GM21390 (cell line): Measurements from ENCODE around the gene MAP3K12.
"Not testable (repeated sequence)": the region's sequence is repeated elsewhere in the genome, so short reads cannot be mapped to it uniquely, and the experiment has no call there.

Experiments used
- ATAC-seq: cut with Tn5 transposase; IDR thresholded peaks from one replicate; pipeline ENCODE4 v1.9.1; 2021; ENCODE audit not compliant: unreplicated experiment

The MAP3K12 gene

GRCh38 chr12:53493610-53494391 lies 5.5 kb downstream of the MAP3K12 start:
- ATAC-seq = no peak

GRCh38 chr12:53492830-53493609 lies 6.2 kb downstream of the MAP3K12 start:
- peak; percentile 90 for ATAC-seq

DNA sequence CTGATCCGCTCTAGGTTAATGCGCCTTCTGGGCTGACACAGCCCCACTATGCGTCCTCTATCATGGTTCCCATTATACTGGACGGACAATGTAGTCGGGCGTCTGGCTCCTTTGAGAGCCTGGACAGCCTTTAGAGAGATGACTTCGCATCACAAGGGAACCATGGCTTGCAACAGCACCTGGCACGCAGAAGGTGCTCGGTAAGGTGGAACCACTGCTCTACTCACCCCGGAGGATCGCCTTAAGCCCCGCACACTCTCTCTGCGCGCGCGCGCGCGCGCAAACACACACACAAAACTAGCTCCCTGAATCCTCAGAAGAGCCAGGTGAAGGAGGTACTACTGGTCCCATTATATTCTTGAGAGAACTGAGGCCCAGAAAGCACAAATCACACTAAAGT lies 7.1 kb downstream of the MAP3K12 start:
- ATAC-seq = no peak

GRCh38 chr12:53489242-53489864 lies 9.9 kb downstream of the MAP3K12 start:
- ATAC-seq = no peak

- no peak for ATAC-seq
Measured at GRCh38 chr12:53486736-53487487, 12.3 kb downstream of the MAP3K12 start.

GRCh38 chr12:53485955-53486735 lies 13.1 kb downstream of the MAP3K12 start:
- no peak for ATAC-seq

DNA sequence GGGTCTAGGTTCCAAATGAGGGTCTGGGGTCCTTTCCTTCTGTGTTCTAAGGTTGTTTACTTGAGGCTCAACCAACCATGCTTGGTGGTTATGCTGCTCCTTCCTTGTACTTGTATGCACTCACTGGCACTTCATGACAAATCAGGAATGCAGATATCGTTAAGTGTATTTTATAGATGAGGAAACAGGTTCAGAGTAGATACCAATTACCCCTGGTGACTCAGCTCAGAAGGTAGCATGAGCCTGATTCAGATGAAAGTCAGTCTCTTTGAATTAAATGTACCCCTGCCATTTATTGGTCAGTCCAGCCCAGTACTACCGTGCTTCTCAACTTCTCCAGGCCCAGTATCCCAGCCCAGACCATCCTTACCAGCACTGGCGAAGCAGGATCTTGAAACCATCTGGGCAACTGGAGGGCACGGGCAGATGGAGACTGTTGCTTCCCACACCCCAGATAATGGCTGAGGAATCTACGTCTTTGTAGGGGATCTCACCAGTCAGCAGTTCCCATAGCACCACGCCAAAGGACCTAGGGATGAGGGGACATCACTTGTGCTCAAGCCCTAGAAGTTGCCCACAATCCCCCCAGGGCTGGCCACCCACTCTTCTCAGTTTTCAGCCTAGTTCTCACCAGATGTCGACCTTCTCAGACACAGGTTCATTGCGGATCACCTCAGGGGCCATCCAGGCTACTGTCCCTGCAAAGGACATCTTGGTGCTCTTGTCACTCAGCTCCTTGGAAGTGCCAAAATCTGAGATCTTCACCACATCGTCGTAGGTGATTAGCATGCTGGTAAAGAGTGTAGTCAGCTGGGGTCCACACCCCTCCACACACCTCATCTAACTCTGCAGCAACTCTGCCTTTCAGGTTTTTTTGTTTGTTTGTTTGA lies 14.3 kb downstream of the MAP3K12 start:
- ATAC-seq = no peak

DNA sequence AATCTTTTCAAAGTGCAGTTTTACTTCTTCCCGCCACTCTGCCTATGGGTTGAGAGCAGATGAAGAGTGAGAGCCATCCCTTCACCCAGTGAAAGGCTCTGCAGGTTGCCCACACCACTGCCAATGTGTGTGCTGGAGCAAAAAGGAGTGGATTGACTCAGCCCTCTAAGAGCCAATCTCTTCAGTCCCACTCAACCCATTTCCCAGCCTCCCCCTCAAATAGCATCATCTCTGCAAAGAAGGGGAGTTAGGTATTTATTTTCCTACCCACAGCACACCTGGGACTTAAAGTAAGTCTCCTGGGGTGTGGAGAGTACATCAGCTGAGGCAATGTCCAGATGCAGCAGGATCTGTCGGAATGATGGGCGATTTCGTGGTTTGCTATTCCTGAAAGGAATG lies 15.3 kb downstream of the MAP3K12 start:
- no peak for ATAC-seq

DNA sequence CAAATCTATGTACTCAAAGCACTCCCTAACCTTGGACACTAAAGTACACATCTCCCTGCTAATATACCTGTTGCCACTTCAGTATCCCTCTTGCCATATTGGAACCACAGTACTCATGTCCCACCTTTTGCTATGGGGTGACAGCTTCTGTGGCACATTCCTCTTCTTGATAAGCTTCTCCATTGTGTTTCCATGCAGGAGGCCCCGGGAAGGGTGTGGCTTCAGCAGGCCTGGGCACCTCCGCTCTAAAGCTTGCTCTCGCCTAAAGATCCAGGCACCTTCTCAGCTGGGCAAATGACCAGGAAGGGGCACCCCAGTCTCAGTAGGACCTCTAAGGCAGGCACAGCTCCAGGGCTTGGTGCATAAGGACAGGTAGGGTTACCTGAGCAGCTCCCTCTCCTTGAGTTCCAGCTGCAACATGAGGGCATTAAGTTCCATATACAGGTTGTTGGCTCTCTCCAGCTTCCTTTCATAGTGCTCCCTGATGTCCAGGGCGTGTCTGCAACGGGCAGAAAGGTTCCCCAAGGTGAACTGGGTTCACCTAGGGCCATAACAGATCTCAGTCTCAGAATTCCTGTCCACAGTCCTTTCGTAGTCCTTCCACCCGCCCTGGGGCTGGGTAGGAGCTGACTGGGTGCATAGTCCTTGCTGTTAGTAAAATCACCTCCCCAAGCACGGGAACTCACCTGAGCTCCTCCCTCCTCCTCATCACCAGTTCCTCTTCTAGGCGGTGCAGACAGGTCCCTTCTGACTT lies 15.9 kb downstream of the MAP3K12 start:
- ATAC-seq = no peak

- ATAC-seq = no peak
Measured at GRCh38 chr12:53482626-53483168, 16.6 kb downstream of the MAP3K12 start.

DNA sequence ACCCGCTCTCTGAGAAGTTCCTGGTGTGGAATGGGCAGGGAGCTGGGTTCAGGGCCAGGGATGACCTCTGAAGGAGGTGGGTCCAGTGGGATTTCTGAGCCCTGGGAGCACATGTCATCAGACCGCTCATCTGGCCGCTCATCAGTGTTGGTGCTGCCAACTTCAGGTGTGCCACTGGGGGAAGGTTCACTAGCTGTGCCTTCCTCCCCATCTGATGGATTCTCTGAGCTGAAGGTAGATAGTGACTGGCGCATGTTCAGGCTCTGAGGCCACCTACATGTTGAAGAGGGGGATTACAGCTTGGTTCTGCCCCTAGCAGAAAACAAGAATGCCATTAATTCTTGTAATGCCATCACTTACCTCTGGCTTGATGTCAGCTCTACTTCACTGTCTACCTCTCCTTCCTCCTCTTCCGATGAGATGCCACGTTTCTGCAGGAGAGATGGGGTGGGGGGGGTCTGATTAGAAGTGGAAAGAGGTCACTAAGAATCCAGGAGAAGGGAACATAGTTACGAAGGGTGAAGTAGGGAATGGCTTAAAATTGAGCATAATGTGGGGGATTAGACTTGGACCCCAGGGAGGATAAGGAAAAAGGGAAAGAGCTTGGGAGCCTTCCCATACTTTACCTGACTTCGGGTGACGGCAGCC lies 17.2 kb downstream of the MAP3K12 start:
- ATAC-seq = no peak

DNA sequence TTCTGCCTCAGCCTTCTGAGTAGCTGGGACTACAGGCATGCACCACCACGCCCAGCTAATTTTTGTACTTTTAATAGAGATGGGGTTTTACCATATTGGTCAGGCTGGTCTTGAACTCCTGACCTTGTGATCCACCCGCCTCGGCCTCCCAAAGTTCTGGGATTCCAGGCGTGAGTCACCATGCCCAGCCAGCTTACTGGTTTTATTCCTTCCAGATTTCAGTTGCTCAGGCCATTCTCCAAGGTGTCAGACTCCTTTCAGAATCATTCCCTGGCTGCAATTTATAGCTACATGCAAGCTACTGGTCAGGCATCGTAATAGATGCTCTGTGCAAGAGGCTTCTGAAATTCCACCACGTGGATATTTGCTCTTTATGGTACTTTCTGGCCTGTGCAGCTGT lies 17.8 kb downstream of the MAP3K12 start:
- ATAC-seq = not testable (repeated sequence)

DNA sequence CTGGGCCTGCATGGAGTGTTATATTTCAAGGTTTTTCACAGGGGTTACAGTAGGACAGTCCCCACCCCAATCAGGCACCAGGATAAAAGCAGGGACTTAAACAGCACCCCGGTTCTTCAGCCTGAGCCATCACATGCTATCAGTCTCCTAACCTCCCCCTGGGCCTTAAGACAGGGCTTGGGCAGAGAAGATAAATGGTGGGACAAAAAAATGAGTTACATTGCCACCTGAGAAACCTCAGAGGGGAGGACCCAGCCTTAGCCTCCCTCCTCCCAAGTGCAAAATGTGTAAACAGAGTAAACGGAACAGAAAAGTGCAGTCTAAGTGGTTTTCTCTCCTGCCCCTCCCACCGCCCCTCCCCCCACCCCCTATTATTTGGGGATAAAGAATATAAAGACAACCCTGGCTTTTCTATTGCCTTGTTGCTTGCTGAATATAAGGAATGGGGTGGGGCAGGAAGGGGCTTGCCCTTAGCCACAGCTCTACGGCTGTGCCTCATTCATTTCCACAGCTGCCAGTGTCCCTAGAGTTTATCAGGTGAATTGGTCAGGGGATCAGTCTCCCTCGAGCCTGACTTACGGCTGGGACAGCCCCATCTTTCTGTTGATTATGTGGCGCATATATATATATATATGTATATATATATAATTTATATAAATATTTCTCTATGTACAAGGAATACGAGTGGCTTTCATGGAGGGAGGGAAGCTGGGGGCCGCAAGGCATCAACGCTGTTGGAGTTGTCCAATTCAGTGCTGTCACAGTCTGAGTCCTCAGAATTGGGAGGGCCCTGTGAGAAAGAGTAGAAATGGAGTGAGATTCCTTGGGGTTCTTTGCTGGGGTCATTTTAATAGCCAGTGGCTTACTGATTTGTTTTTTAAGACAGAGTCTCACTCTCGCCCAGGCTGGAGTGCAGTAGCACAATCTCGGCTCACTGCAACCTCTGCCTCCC lies 18.5 kb downstream of the MAP3K12 start:
- ATAC-seq = no peak

DNA sequence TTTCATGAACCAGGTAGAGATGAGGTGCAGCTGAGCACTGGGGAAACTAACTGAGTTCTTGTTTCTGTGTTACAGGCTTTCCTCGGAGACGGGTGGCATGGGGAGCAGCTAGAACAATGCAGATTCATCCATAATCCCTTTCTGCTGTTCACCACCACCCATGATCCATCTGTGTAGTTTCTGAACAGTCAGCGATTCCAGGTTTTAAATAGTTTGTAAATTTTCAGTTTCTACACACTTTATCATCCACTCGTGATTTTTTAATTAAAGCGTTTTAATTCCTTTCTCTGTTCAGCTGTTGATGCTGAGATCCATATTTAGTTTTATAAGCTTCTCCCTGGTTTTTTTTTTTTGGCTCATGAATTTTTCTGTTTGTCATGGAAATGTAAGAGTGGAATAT lies 19.9 kb downstream of the MAP3K12 start:
- ATAC-seq = no peak

DNA sequence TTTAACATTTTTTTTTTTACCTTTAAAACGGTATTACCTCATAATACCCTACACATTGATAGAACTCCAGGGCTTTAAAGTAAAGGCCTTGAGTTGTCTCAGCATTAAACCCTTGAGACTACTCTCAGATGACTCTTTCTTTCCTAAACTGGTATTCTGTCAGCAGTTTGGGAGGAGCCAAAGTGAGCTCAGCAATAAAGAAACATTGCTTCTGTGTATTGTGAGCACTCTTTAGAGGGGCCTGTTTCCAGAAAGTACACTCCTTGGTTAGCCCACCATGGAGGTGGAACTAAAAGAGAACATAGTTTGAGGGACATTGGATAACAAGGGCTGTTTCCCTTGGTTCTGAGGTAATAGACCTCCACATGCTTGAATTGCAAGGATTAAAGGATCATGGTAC lies 20.4 kb downstream of the MAP3K12 start:
- ATAC-seq = no peak

- ATAC-seq = no peak
Measured at GRCh38 chr12:53476769-53477209, 22.5 kb downstream of the MAP3K12 start.

GRCh38 chr12:53474819-53475218 lies 24.4 kb downstream of the MAP3K12 start:
- ATAC-seq = no peak
